ENCODE results near the gene EIF1.

Gene EIF1

GRCh38 chr17:41657176-41657754 lies 31.4 kb upstream of the EIF1 start:
- TF ChIP-seq REST (IDR thresholded peaks at IDR 0.05; ENCODE audit: low read depth) (no peak), FOXM1 (IDR thresholded peaks at IDR 0.05; ENCODE audit: borderline replicate concordance, low read depth) (no peak), EP300 (IDR thresholded peaks at IDR 0.05; ENCODE audit: borderline replicate concordance) (no peak), ZBTB7A (IDR thresholded peaks at IDR 0.05; ENCODE audit: low read depth) (no peak), TAF1 (IDR thresholded peaks at IDR 0.05; ENCODE audit: low read depth) (no peak), RAD21 (IDR thresholded peaks at IDR 0.05; ENCODE audit: low read depth) (no peak), CREB1 (IDR thresholded peaks at IDR 0.05; ENCODE audit: low read depth) (no peak)

- TF ChIP-seq FOXM1 (IDR thresholded peaks at IDR 0.05; ENCODE audit: borderline replicate concordance, low read depth) (no peak), USF1 (IDR thresholded peaks at IDR 0.05) (no peak), CREB1 (IDR thresholded peaks at IDR 0.05; ENCODE audit: low read depth) (no peak), TEAD4 (IDR thresholded peaks at IDR 0.05) (no peak), MAX (IDR thresholded peaks at IDR 0.05) (no peak), EP300 (IDR thresholded peaks at IDR 0.05; ENCODE audit: borderline replicate concordance) (no peak), TCF12 (IDR thresholded peaks at IDR 0.05; ENCODE audit: low read depth) (no peak), ZBTB7A (IDR thresholded peaks at IDR 0.05; ENCODE audit: low read depth) (no peak)
Measured at GRCh38 chr17:41657936-41658335, 30.7 kb upstream of the EIF1 start.

- no peak for TF ChIP-seq TCF12 (IDR thresholded peaks at IDR 0.05; ENCODE audit: low read depth)
- 0 out of 2 replicates have a peak, but pooled peaks have one; percentile 10 for TF ChIP-seq ZBTB7A (IDR thresholded peaks at IDR 0.05; ENCODE audit: low read depth)
Measured at GRCh38 chr17:41658846-41659245, 29.8 kb upstream of the EIF1 start.

GRCh38 chr17:41659427-41660212 lies 29.1 kb upstream of the EIF1 start:
- TF ChIP-seq FOXM1 (IDR thresholded peaks at IDR 0.05; ENCODE audit: borderline replicate concordance, low read depth): no peak
- no peak for TF ChIP-seq ZBTB7A (IDR thresholded peaks at IDR 0.05; ENCODE audit: low read depth)
- TF ChIP-seq NFIC (IDR thresholded peaks at IDR 0.05): no peak
- TF ChIP-seq TCF12 (IDR thresholded peaks at IDR 0.05; ENCODE audit: low read depth): no peak
- TF ChIP-seq MAX (IDR thresholded peaks at IDR 0.05): no peak
- no peak for TF ChIP-seq EP300 (IDR thresholded peaks at IDR 0.05; ENCODE audit: borderline replicate concordance)
- TF ChIP-seq CEBPB (IDR thresholded peaks at IDR 0.05): no peak
- no peak for TF ChIP-seq YY1 (IDR thresholded peaks at IDR 0.05; ENCODE audit: low read depth)
- no peak for TF ChIP-seq RAD21 (IDR thresholded peaks at IDR 0.05; ENCODE audit: low read depth)
- no peak for TF ChIP-seq REST (IDR thresholded peaks at IDR 0.05; ENCODE audit: low read depth)
- no peak for TF ChIP-seq USF1 (IDR thresholded peaks at IDR 0.05)
- no peak for TF ChIP-seq TEAD4 (IDR thresholded peaks at IDR 0.05)
- TF ChIP-seq TAF1 (IDR thresholded peaks at IDR 0.05; ENCODE audit: low read depth): no peak
- no peak for TF ChIP-seq CREB1 (IDR thresholded peaks at IDR 0.05; ENCODE audit: low read depth)
- no peak for TF ChIP-seq EGR1 (IDR thresholded peaks at IDR 0.05)

GRCh38 chr17:41660221-41660711 lies 28.4 kb upstream of the EIF1 start:
- no peak for TF ChIP-seq FOXM1 (IDR thresholded peaks at IDR 0.05; ENCODE audit: borderline replicate concordance, low read depth)
- no peak for TF ChIP-seq EGR1 (IDR thresholded peaks at IDR 0.05)
- no peak for TF ChIP-seq CREB1 (IDR thresholded peaks at IDR 0.05; ENCODE audit: low read depth)
- no peak for TF ChIP-seq TEAD4 (IDR thresholded peaks at IDR 0.05)
- no peak for TF ChIP-seq NFIC (IDR thresholded peaks at IDR 0.05)
- no peak for TF ChIP-seq CEBPB (IDR thresholded peaks at IDR 0.05)
- no peak for TF ChIP-seq EP300 (IDR thresholded peaks at IDR 0.05; ENCODE audit: borderline replicate concordance)
- TF ChIP-seq USF1 (IDR thresholded peaks at IDR 0.05): no peak
- no peak for TF ChIP-seq TCF12 (IDR thresholded peaks at IDR 0.05; ENCODE audit: low read depth)

All from Ishikawa (cell line).